Lower leg skin (tissue), 3 donors: ENCODE measurements around the gene SULT2B1.
"Not testable (repeated sequence)": the region's sequence is repeated elsewhere in the genome, so short reads cannot be mapped to it uniquely, and the experiment has no call there.

Source experiments
- POLR2A ChIP-seq, 2 donors: fragments of 450-650 bp; IDR thresholded peaks; one replicate each; pipeline ENCODE4 v1.6.1; 2016 to 2017; ENCODE audit warnings: antibody characterized with exemption in 2 of 2, mild to moderate bottlenecking in 1 of 2, moderate library complexity in 1 of 2
- TF ChIP-seq, protein P1 (sequence below), 3 donors: fragments of 450-650 bp; IDR thresholded peaks; one replicate each; pipeline ENCODE4 v1.5.1; 2016; ENCODE audit warnings: antibody characterized with exemption in 3 of 3, mild to moderate bottlenecking in 3 of 3, moderate library complexity in 2 of 3

DNA sequence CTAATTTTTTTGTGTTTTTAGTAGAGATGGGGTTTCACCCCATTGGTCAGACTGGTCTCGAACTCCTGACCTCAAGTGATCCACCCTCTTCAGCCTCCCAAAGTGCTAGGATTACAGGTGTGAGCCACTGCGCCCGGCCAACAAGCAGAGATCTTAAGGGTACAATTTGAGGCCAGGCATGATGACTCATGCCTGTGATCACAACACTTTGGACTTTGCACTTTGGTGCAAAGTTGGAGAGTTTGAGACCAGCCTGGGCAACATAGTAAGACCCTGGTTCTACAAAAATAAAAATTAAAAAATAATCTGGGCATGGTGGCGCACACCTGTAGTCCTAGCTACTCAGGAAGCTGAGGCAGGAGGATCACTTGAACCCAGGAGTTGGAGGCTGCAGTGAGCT, 32.5 kb upstream of the SULT2B1 start:
- TF ChIP-seq, protein P1, sequence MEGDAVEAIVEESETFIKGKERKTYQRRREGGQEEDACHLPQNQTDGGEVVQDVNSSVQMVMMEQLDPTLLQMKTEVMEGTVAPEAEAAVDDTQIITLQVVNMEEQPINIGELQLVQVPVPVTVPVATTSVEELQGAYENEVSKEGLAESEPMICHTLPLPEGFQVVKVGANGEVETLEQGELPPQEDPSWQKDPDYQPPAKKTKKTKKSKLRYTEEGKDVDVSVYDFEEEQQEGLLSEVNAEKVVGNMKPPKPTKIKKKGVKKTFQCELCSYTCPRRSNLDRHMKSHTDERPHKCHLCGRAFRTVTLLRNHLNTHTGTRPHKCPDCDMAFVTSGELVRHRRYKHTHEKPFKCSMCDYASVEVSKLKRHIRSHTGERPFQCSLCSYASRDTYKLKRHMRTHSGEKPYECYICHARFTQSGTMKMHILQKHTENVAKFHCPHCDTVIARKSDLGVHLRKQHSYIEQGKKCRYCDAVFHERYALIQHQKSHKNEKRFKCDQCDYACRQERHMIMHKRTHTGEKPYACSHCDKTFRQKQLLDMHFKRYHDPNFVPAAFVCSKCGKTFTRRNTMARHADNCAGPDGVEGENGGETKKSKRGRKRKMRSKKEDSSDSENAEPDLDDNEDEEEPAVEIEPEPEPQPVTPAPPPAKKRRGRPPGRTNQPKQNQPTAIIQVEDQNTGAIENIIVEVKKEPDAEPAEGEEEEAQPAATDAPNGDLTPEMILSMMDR (IDR thresholded peaks at IDR 0.05): not testable (repeated sequence)
- TF ChIP-seq POLR2A (IDR thresholded peaks at IDR 0.05): not testable (repeated sequence)
